Sigmoid colon (tissue), 4 donors: Measurements from ENCODE around the gene DACH1.

Experiments used
- EP300 ChIP-seq, 4 donors: sonication (generic); formaldehyde crosslinking; IDR thresholded peaks; one replicate each; pipeline ENCODE4 v1.6.1; 2017; ENCODE audit warnings: antibody characterized with exemption in 4 of 4
- POLR2A ChIP-seq, 2 donors: fragments of 450-650 bp; IDR thresholded peaks; one replicate each; pipeline ENCODE4 v1.6.1; 2016; ENCODE audit warnings: antibody characterized with exemption in 2 of 2, mild to moderate bottlenecking in 2 of 2, moderate library complexity in 2 of 2
- POLR2AphosphoS5 ChIP-seq, 4 donors: sonication (generic); formaldehyde crosslinking; IDR thresholded peaks; one replicate each; pipeline ENCODE4 v1.6.1; 2017; ENCODE audit warnings: antibody characterized with exemption in 4 of 4
- TF ChIP-seq, protein P1 (sequence below), 4 experiments: fragments of 450-650 bp in 3 of 4; fragments of 200-600 bp in 1 of 4; IDR thresholded peaks; one replicate each; pipeline ENCODE4 v1.5.1; 2016 to 2019; ENCODE audit warnings: antibody characterized with exemption in 4 of 4, mild to moderate bottlenecking in 3 of 4, moderate library complexity in 2 of 4

GRCh38 chr13:71632206-71632605 lies 234.8 kb downstream of the DACH1 start:
- TF ChIP-seq, protein P1, sequence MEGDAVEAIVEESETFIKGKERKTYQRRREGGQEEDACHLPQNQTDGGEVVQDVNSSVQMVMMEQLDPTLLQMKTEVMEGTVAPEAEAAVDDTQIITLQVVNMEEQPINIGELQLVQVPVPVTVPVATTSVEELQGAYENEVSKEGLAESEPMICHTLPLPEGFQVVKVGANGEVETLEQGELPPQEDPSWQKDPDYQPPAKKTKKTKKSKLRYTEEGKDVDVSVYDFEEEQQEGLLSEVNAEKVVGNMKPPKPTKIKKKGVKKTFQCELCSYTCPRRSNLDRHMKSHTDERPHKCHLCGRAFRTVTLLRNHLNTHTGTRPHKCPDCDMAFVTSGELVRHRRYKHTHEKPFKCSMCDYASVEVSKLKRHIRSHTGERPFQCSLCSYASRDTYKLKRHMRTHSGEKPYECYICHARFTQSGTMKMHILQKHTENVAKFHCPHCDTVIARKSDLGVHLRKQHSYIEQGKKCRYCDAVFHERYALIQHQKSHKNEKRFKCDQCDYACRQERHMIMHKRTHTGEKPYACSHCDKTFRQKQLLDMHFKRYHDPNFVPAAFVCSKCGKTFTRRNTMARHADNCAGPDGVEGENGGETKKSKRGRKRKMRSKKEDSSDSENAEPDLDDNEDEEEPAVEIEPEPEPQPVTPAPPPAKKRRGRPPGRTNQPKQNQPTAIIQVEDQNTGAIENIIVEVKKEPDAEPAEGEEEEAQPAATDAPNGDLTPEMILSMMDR (IDR thresholded peaks at IDR 0.05): no peak
- TF ChIP-seq EP300 (IDR thresholded peaks at IDR 0.05): no peak
- no peak for TF ChIP-seq POLR2A (IDR thresholded peaks at IDR 0.05)
- no peak for TF ChIP-seq POLR2AphosphoS5 (IDR thresholded peaks at IDR 0.05)
